Smooth muscle cell (in vitro differentiated cells): Measurements from ENCODE around the gene PAQR4. TPM values are rescaled to one million over a fixed set of nuclear protein-coding genes. Genes with fewer than 3 reads are reported as not detected.

Experiments
- DNase-seq: peaks from one replicate; lab custom pipeline; 2025; ENCODE audit not compliant: unreplicated experiment; lab: John Stamatoyannopoulos, UW
- H2AFZ ChIP-seq: fragments of 200-600 bp; sonication (generic); 2 replicates; pipeline ENCODE4 v1.6.0; 2016; ENCODE audit warnings: antibody characterized with exemption, low read depth, mild to moderate bottlenecking
- H3F3A ChIP-seq: fragments of 200-600 bp; sonication (generic); 2 replicates; pipeline ENCODE4 v1.6.0; 2017; ENCODE audit warnings: antibody characterized with exemption, low read depth
- H3K27ac ChIP-seq: fragments of 200-600 bp; sonication (generic); 2 replicates; pipeline ENCODE4 v1.5.1; 2016; ENCODE audit warnings: low read depth, mild to moderate bottlenecking
- H3K27me3 ChIP-seq: fragments of 200-600 bp; sonication (generic); 2 replicates; pipeline ENCODE4 v1.6.1; 2016; ENCODE audit warnings: low read depth, mild to moderate bottlenecking
- H3K36me3 ChIP-seq: fragments of 200-600 bp; sonication (generic); 2 replicates; pipeline ENCODE4 v1.5.1; 2016; ENCODE audit warnings: low read depth
- H3K4me1 ChIP-seq: fragments of 200-600 bp; sonication (generic); 2 replicates; pipeline ENCODE4 v1.5.1; 2016; ENCODE audit warnings: low read depth
- H3K4me2 ChIP-seq: fragments of 200-600 bp; sonication (generic); 2 replicates; pipeline ENCODE4 v1.6.0; 2016; ENCODE audit warnings: mild to moderate bottlenecking
- H3K4me3 ChIP-seq: fragments of 200-600 bp; sonication (generic); 2 replicates; pipeline ENCODE4 v1.5.1; 2016; ENCODE audit warnings: mild to moderate bottlenecking
- H3K79me2 ChIP-seq: fragments of 200-600 bp; sonication (generic); 2 replicates; pipeline ENCODE4 v1.6.0; 2016; ENCODE audit warnings: low read depth, mild to moderate bottlenecking
- H3K9ac ChIP-seq: fragments of 200-600 bp; sonication (generic); 2 replicates; pipeline ENCODE4 v1.6.0; 2016; ENCODE audit warnings: low read depth
- H3K9me3 ChIP-seq: fragments of 200-600 bp; sonication (generic); replicated peaks from 2 replicates; pipeline ENCODE4 v1.5.1; 2016; ENCODE audit warnings: low read depth
- H4K20me1 ChIP-seq: fragments of 200-600 bp; sonication (generic); 2 replicates; pipeline ENCODE4 v1.6.0; 2016; ENCODE audit warnings: low read depth
- CTCF ChIP-seq: fragments of 200-600 bp; sonication (generic); IDR thresholded peaks from 2 replicates; pipeline ENCODE4 v1.5.1; 2017; ENCODE audit warnings: borderline replicate concordance, mild to moderate bottlenecking, antibody characterized with exemption; ENCODE audit not compliant: insufficient read depth, poor library complexity, severe bottlenecking
- WGBS: methylation state at CpG from one replicate; pipeline ENCODE4 v1.1.7; 2016; ENCODE audit warnings: low lambda C conversion rate; 5-methylcytosine and 5-hydroxymethylcytosine counted together
- polyA plus RNA-seq: library from polyadenylated mRNA; unstranded; fragments of >200 nt; fragmentation: Nextera tagmentation; extraction: Ambion mirVana; gene quantifications from 2 replicates; pipeline ENCODE4 v1.2.1, GENCODE V29; 2016
- total RNA-seq: library from RNA; depleted of rRNA; stranded (reverse); fragments of >200 nt; gene quantifications from 2 replicates; pipeline ENCODE4 v1.2.3, GENCODE V29; 2014

PAQR4 gene
- total and polyA plus RNA-seq, 2 experiments from 2014 or later = 4.6 to 9.3 TPM

- Histone ChIP-seq H3F3A (no peaks in the 10 kb centered on the region), H3K27me3 (peaks cover 57% of the 10 kb centered on the region), H3K9ac (no peak overlapping the region), H4K20me1 (peaks cover 11% of the 10 kb centered on the region), H3K27ac (no peak overlapping the region), H3K36me3 (no peaks in the 10 kb centered on the region), H2AFZ (no peak overlapping the region), H3K4me3 (no peak overlapping the region), H3K9me3 (no peaks in the 10 kb centered on the region), H3K4me1 (peaks cover 18% of the 10 kb centered on the region), H3K4me2 (no peak overlapping the region), H3K79me2 (no peaks in the 10 kb centered on the region)
- WGBS = 43% methylated on average over 45 of the region's 46 CpGs
- no peak for DNase-seq
- no peak for TF ChIP-seq CTCF
These were observed 2.3 kb upstream of the PAQR4 start for GRCh38 chr16:2966808-2967191.

- Histone ChIP-seq H3K4me1 (peaks cover 18% of the 10 kb centered on the region), H3K27me3 (peaks cover 57% of the 10 kb centered on the region)
- WGBS = 59% methylated on average over 30 of the region's 51 CpGs
These were observed 1.9 kb upstream of the PAQR4 start for GRCh38 chr16:2967211-2967631.

GRCh38 chr16:2967721-2968161 lies 1.4 kb upstream of the PAQR4 start:
- no peaks in the 10 kb centered on the region for H3K36me3 ChIP-seq
- H4K20me1 ChIP-seq = peaks cover 11% of the 10 kb centered on the region
- H3K4me3 ChIP-seq = no peak overlapping the region
- H3K4me2 ChIP-seq = no peak overlapping the region
- peaks cover 52% of the 10 kb centered on the region for H3K27me3 ChIP-seq
- H3F3A ChIP-seq = no peaks in the 10 kb centered on the region
- no peak overlapping the region for H3K9ac ChIP-seq
- H3K4me1 ChIP-seq = peaks cover 18% of the 10 kb centered on the region
- 86% methylated on average over 23 of the region's 33 CpGs for WGBS
- no peaks in the 10 kb centered on the region for H3K9me3 ChIP-seq
- no peak for DNase-seq
- no peak for TF ChIP-seq CTCF
- no peak overlapping the region for H2AFZ ChIP-seq
- no peaks in the 10 kb centered on the region for H3K79me2 ChIP-seq
- H3K27ac ChIP-seq = no peak overlapping the region

More at GRCh38 chr16:2967211-2967631, 1.9 kb upstream of the PAQR4 start:
- Histone ChIP-seq H3F3A (no peaks in the 10 kb centered on the region), H3K9ac (no peak overlapping the region), H2AFZ (no peak overlapping the region), H3K4me2 (no peak overlapping the region), H3K79me2 (no peaks in the 10 kb centered on the region), H3K27ac (no peak overlapping the region), H3K4me3 (no peak overlapping the region), H3K36me3 (no peaks in the 10 kb centered on the region), H4K20me1 (peaks cover 11% of the 10 kb centered on the region), H3K9me3 (no peaks in the 10 kb centered on the region)
- TF ChIP-seq CTCF = no peak
- DNase-seq = no peak

GRCh38 chr16:2968368-2968737 lies 795 bp upstream of the PAQR4 start:
- no peak for TF ChIP-seq CTCF
- Histone ChIP-seq H3K4me2 (peak overlapping the region; percentile 98), H3F3A (no peaks in the 10 kb centered on the region), H3K36me3 (no peaks in the 10 kb centered on the region), H3K4me3 (peak overlapping the region; percentile 63), H4K20me1 (peaks cover 11% of the 10 kb centered on the region), H2AFZ (no peak overlapping the region), H3K27ac (no peak overlapping the region), H3K79me2 (no peaks in the 10 kb centered on the region), H3K9ac (no peak overlapping the region), H3K4me1 (peaks cover 13% of the 10 kb centered on the region), H3K9me3 (no peaks in the 10 kb centered on the region), H3K27me3 (peaks cover 46% of the 10 kb centered on the region)
- WGBS = 63% methylated on average over 12 of the region's 18 CpGs
- no peak for DNase-seq
